Liver (tissue), 9 donors: ENCODE measurements around the gene POMT2. TPM values are rescaled to one million over a fixed set of nuclear protein-coding genes. Genes with fewer than 3 reads are reported as not detected.

Experiments
- DNase-seq: peaks from one replicate; pipeline ENCODE4 v3.0.0-alpha.2; 2017; ENCODE audit warnings: low spot score
- H3K27ac ChIP-seq, 2 donors: one replicate each; pipeline ENCODE4 v1.7.0; 2013; ENCODE audit warnings: inconsistent platforms in 2 of 2, low read length in 2 of 2, control low read depth in 1 of 2, low read depth in 1 of 2, mild to moderate bottlenecking in 1 of 2
- H3K27me3 ChIP-seq, 4 donors: one replicate each; pipeline versions ENCODE4 v1.6.1 to v1.7.0; 2013; ENCODE audit warnings: low read length in 3 of 4, inconsistent platforms in 1 of 4, mild to moderate bottlenecking in 1 of 4, moderate library complexity in 1 of 4; ENCODE audit not compliant: control insufficient read depth in 4 of 4, insufficient read depth in 4 of 4
- H3K36me3 ChIP-seq, 4 donors: one replicate each; pipeline versions ENCODE4 v1.6.1 to v1.7.0; 2013; ENCODE audit warnings: low read length in 3 of 4, mild to moderate bottlenecking in 3 of 4, low read depth in 1 of 4, moderate library complexity in 1 of 4; ENCODE audit not compliant: control insufficient read depth in 4 of 4, insufficient read depth in 3 of 4
- H3K4me1 ChIP-seq, 4 donors: one replicate each; pipeline versions ENCODE4 v1.6.1 to v1.7.0; 2013; ENCODE audit warnings: low read length in 3 of 4, mild to moderate bottlenecking in 3 of 4, moderate library complexity in 1 of 4; ENCODE audit not compliant: control insufficient read depth in 4 of 4, insufficient read depth in 4 of 4
- H3K4me3 ChIP-seq, 3 donors: one replicate each; pipeline versions ENCODE4 v1.6.1 to v1.7.0; 2013; ENCODE audit warnings: low read length in 3 of 3, control low read depth in 1 of 3, low read depth in 1 of 3, mild to moderate bottlenecking in 1 of 3
- H3K9ac ChIP-seq, 2 donors: one replicate each; pipeline ENCODE4 v1.7.0; 2013; ENCODE audit warnings: low read length in 2 of 2, mild to moderate bottlenecking in 2 of 2, moderate library complexity in 2 of 2, control low read depth in 1 of 2, low read depth in 1 of 2
- H3K9me3 ChIP-seq, 4 donors: one replicate each; pipeline versions ENCODE4 v1.6.1 to v1.7.0; 2013; ENCODE audit warnings: low read length in 3 of 4; ENCODE audit not compliant: control insufficient read depth in 4 of 4
- FOXA1 ChIP-seq: IDR thresholded peaks from 2 replicates; pipeline ENCODE4 v1.6.1; 2016; ENCODE audit warnings: antibody characterized with exemption
- FOXA2 ChIP-seq: IDR thresholded peaks from 2 replicates; pipeline ENCODE4 v1.6.1; 2016; ENCODE audit warnings: antibody characterized with exemption
- GABPA ChIP-seq, 2 donors: IDR thresholded peaks in 1 of 2; conservative IDR thresholded peaks in 1 of 2; 2 replicates each; pipeline ENCODE4 v1.6.1; 2016; ENCODE audit warnings: antibody characterized with exemption in 2 of 2, mild to moderate bottlenecking in 1 of 2, moderate library complexity in 1 of 2
- HNF4A ChIP-seq, 2 donors: conservative IDR thresholded peaks; 2 replicates each; pipeline ENCODE4 v1.6.1; 2016; ENCODE audit warnings: antibody characterized with exemption in 2 of 2, mild to moderate bottlenecking in 2 of 2
- HNF4G ChIP-seq: IDR thresholded peaks from 2 replicates; pipeline ENCODE4 v1.6.1; 2016; ENCODE audit warnings: antibody characterized with exemption
- JUND ChIP-seq, 2 donors: IDR thresholded peaks; 2 replicates each; pipeline ENCODE4 v1.6.1; 2016; ENCODE audit warnings: antibody characterized with exemption in 2 of 2
- NR2F2 ChIP-seq: IDR thresholded peaks from 2 replicates; pipeline ENCODE4 v1.6.1; 2016; ENCODE audit warnings: antibody characterized with exemption
- RAD21 ChIP-seq, 2 donors: IDR thresholded peaks; 2 replicates each; pipeline ENCODE4 v1.6.1; 2016; ENCODE audit warnings: antibody characterized with exemption in 2 of 2, mild to moderate bottlenecking in 2 of 2
- SP1 ChIP-seq: IDR thresholded peaks from 2 replicates; pipeline ENCODE4 v1.6.1; 2018; ENCODE audit warnings: antibody characterized with exemption, mild to moderate bottlenecking
- TAF1 ChIP-seq: conservative IDR thresholded peaks from 2 replicates; pipeline ENCODE4 v1.6.1; 2016; ENCODE audit warnings: antibody characterized with exemption, mild to moderate bottlenecking
- WGBS: extraction: QIAGEN DNeasy Blood & Tissue Kit; methylation state at CpG from one replicate; pipeline ENCODE4 v1.1.7; 2013; 5-methylcytosine and 5-hydroxymethylcytosine counted together
- polyA plus RNA-seq, 2 donors: library from polyadenylated mRNA; stranded (reverse) in 1 of 2; unstranded in 1 of 2; fragments of 200-250 nt in 1 of 2; fragments of >200 nt in 1 of 2; fragmentation: Nextera tagmentation in 1 of 2; extraction: Ambion mirVana in 1 of 2; gene quantifications; one replicate each; pipeline versions ENCODE4 v1.2.1 to v1.2.3, GENCODE V29; 2013 to 2015
- total RNA-seq, 2 donors: library from RNA; depleted of rRNA; stranded (reverse); fragments of >200 nt; gene quantifications; one replicate each; pipeline ENCODE4 v1.2.3, GENCODE V29; 2014
- TF ChIP-seq, protein P1 (sequence below): IDR thresholded peaks from 2 replicates; pipeline ENCODE4 v1.6.1; 2016; ENCODE audit warnings: antibody characterized with exemption, mild to moderate bottlenecking
- TF ChIP-seq, protein P2 (sequence below): IDR thresholded peaks from 2 replicates; pipeline ENCODE4 v1.6.1; 2016; ENCODE audit warnings: antibody characterized with exemption
- TF ChIP-seq, protein P3 (sequence below): fragments of 150-350 bp; IDR thresholded peaks from 2 replicates; pipeline ENCODE4 v1.5.1; 2017; ENCODE audit warnings: improper control_type of control experiment, low read depth, low read length; ENCODE audit not compliant: missing input control
- donor health status: healthy.
- donor health status: healthy.
- donor health status: healthy.
- donor health status: healthy.
- donor health status: healthy.

The POMT2 gene
- total and polyA plus RNA-seq, 4 donors = 4.8 to 13.1 (median 5.3) TPM

DNA sequence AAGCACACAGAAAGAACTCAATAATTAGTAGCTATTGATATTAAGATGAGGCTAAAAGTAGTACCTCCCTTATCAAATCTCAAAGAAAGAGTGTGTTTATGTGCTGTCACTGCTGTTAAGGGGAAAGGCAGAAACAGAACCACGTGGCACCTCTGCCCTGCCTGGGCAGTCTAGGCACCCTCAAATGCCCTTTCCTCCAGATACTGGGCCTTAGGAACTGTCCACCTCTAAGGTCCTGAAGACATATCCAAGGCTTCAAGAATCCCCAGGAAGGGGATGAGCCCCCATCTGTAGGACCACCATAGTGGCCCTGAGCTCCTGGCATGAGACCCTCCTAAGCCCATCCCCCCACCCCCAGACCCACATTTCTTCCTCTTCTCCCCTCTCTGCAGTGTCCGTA is 78.7 kb downstream of the POMT2 start:
- Histone ChIP-seq H3K9ac (no peak overlapping the region), H3K27me3 (no peaks in the 10 kb centered on the region), H3K4me1 (no peaks in the 10 kb centered on the region), H3K36me3 (no peaks in the 10 kb centered on the region), H3K9me3 (no peaks in the 10 kb centered on the region), H3K4me3 (no peak overlapping the region), H3K27ac (no peak overlapping the region)
- TF ChIP-seq FOXA2 (no peak), JUND (IDR thresholded peaks at IDR 0.05) (no peak), HNF4G (no peak), GABPA (IDR thresholded peaks at IDR 0.05 in 1 of 2, conservative IDR thresholded peaks at IDR 0.05 in 1 of 2) (no peak)
- TF ChIP-seq, protein P1, sequence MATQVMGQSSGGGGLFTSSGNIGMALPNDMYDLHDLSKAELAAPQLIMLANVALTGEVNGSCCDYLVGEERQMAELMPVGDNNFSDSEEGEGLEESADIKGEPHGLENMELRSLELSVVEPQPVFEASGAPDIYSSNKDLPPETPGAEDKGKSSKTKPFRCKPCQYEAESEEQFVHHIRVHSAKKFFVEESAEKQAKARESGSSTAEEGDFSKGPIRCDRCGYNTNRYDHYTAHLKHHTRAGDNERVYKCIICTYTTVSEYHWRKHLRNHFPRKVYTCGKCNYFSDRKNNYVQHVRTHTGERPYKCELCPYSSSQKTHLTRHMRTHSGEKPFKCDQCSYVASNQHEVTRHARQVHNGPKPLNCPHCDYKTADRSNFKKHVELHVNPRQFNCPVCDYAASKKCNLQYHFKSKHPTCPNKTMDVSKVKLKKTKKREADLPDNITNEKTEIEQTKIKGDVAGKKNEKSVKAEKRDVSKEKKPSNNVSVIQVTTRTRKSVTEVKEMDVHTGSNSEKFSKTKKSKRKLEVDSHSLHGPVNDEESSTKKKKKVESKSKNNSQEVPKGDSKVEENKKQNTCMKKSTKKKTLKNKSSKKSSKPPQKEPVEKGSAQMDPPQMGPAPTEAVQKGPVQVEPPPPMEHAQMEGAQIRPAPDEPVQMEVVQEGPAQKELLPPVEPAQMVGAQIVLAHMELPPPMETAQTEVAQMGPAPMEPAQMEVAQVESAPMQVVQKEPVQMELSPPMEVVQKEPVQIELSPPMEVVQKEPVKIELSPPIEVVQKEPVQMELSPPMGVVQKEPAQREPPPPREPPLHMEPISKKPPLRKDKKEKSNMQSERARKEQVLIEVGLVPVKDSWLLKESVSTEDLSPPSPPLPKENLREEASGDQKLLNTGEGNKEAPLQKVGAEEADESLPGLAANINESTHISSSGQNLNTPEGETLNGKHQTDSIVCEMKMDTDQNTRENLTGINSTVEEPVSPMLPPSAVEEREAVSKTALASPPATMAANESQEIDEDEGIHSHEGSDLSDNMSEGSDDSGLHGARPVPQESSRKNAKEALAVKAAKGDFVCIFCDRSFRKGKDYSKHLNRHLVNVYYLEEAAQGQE = peak; percentile 93
- WGBS = 63% methylated on average over 2 of the region's 2 CpGs
- no peak for DNase-seq

DNA sequence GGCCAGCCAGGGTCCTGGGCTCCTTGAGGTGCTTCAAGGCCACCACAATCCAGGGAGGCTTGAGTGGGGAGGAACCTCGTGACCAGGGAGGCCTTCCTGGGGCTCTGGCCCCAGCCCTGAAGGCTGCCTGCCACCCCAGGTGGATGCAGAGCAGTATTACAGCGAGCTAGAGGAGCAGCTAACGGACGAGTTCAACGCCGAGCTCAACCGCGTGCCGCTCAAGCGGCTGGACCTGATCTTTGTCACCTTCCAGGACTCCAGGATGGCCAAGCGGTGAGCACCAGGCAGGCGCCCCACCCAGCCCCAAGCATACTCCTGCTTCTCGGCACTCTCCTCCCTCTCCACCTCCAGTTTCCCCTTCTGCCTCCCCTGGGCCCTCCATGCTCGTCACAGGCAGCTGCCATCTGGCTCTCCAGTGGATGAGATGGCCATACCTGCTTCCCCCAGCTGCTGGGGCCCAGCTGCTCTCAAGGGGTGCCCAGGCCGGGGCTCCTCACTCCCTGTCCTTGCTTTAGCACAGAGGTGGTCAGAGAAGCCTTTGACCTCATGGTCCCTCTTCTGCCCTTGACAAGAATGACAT is 80.3 kb downstream of the POMT2 start:
- 82% methylated on average over 15 of the region's 15 CpGs for WGBS

DNA sequence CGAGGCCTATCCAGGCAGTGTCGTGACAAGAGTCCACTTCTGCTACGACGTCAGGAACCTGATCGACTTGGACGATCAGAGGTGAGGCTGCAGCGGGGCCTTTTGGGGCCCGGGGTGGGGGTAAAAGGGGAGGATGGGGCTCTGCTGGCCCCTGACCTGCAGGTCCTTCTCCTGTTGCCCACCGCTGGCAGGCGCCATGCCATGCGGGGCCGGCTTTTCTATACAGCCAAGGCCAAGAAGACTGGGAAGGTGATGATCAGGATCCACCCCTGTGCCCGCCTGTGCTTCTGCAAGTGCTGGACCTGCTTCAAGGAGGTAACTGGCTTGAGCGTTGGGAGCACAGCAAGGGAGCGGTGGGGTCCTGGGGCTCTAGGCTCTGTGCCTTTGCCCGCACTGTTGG is 81.3 kb downstream of the POMT2 start:
- Histone ChIP-seq H3K4me3 (no peak overlapping the region), H3K4me1 (no peaks in the 10 kb centered on the region), H3K9me3 (no peaks in the 10 kb centered on the region), H3K36me3 (no peaks in the 10 kb centered on the region), H3K27ac (no peak overlapping the region), H3K27me3 (no peaks in the 10 kb centered on the region), H3K9ac (no peak overlapping the region)
- TF ChIP-seq, protein P2, sequence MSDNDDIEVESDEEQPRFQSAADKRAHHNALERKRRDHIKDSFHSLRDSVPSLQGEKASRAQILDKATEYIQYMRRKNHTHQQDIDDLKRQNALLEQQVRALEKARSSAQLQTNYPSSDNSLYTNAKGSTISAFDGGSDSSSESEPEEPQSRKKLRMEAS = no peak
- TF ChIP-seq FOXA1 (no peak), HNF4G (no peak), SP1 (no peak), HNF4A (conservative IDR thresholded peaks at IDR 0.05) (no peak), NR2F2 (no peak)
- 92% methylated on average over 16 of the region's 16 CpGs for WGBS
- DNase-seq = no peak

More for the DNA sequence above, 80.3 kb downstream of the POMT2 start:
- Histone ChIP-seq H3K4me1 (no peaks in the 10 kb centered on the region), H3K27me3 (no peaks in the 10 kb centered on the region), H3K36me3 (no peaks in the 10 kb centered on the region), H3K9me3 (no peaks in the 10 kb centered on the region), H3K4me3 (no peak overlapping the region), H3K9ac (no peak overlapping the region), H3K27ac (no peak overlapping the region)
- TF ChIP-seq, protein P3, sequence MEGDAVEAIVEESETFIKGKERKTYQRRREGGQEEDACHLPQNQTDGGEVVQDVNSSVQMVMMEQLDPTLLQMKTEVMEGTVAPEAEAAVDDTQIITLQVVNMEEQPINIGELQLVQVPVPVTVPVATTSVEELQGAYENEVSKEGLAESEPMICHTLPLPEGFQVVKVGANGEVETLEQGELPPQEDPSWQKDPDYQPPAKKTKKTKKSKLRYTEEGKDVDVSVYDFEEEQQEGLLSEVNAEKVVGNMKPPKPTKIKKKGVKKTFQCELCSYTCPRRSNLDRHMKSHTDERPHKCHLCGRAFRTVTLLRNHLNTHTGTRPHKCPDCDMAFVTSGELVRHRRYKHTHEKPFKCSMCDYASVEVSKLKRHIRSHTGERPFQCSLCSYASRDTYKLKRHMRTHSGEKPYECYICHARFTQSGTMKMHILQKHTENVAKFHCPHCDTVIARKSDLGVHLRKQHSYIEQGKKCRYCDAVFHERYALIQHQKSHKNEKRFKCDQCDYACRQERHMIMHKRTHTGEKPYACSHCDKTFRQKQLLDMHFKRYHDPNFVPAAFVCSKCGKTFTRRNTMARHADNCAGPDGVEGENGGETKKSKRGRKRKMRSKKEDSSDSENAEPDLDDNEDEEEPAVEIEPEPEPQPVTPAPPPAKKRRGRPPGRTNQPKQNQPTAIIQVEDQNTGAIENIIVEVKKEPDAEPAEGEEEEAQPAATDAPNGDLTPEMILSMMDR = no peak
- TF ChIP-seq TAF1 (no peak), FOXA2 (no peak), FOXA1 (no peak), SP1 (no peak), JUND (IDR thresholded peaks at IDR 0.05) (no peak), RAD21 (IDR thresholded peaks at IDR 0.05) (no peak)
- DNase-seq = no peak
